ENCODE results near the gene DPP10. TPM values are rescaled to one million over a fixed set of nuclear protein-coding genes. Genes with fewer than 3 reads are reported as not detected.

Gene DPP10
- total RNA-seq, 1 donor, result not detected

DNA sequence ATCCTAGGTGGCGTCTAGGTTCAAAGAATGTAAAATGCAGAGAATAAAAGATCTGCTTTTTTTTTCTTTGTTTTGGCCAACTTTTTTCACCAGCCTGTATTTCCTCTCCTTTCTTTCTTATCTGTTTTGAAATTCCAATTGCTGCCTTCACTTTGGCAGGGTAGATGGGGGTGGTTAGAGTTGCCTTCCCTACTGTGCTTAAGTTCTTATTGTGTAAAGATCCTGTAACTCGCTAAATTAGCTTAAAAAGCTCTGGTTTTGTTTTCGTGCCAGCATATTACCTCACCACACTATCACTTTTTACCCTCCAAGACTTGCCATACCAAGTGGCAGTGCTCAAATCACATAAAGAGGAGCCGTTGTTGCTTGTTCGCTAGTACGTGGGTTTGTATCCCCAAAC is 921.7 kb downstream of the DPP10 start:
- TF ChIP-seq, protein P1, sequence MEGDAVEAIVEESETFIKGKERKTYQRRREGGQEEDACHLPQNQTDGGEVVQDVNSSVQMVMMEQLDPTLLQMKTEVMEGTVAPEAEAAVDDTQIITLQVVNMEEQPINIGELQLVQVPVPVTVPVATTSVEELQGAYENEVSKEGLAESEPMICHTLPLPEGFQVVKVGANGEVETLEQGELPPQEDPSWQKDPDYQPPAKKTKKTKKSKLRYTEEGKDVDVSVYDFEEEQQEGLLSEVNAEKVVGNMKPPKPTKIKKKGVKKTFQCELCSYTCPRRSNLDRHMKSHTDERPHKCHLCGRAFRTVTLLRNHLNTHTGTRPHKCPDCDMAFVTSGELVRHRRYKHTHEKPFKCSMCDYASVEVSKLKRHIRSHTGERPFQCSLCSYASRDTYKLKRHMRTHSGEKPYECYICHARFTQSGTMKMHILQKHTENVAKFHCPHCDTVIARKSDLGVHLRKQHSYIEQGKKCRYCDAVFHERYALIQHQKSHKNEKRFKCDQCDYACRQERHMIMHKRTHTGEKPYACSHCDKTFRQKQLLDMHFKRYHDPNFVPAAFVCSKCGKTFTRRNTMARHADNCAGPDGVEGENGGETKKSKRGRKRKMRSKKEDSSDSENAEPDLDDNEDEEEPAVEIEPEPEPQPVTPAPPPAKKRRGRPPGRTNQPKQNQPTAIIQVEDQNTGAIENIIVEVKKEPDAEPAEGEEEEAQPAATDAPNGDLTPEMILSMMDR (IDR thresholded peaks at IDR 0.05; ENCODE audit: insufficient read depth, low read length), result no peak
- no peak for DNase-seq (ENCODE audit: low read depth)
- no peak overlapping the region for H3K4me3 ChIP-seq (ENCODE audit: low read depth, low read length)

DNA sequence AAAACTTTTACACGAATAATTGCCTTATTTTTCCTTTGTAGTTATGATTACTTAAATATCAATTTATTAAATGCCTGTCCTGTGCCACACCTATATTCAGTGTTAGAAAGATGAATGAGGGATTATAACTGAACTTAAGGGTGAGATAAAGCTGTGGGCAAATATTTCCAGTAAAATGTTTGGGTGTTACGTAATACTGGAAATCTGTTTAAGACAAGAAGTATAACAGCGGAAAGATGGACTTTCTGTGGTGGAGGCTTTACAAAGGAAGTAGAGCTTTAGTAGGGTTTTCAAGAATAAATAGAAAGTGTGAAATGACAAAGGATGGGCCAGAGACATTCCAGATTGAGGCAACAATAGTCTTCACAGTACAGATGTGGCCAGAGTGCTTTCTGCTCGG is 927.0 kb downstream of the DPP10 start:
- TF ChIP-seq, protein P1 (IDR thresholded peaks at IDR 0.05; ENCODE audit: insufficient read depth, low read length), result no peak
- H3K4me3 ChIP-seq (ENCODE audit: low read depth, low read length), result no peak overlapping the region
- no peak for DNase-seq (ENCODE audit: low read depth)

DNA sequence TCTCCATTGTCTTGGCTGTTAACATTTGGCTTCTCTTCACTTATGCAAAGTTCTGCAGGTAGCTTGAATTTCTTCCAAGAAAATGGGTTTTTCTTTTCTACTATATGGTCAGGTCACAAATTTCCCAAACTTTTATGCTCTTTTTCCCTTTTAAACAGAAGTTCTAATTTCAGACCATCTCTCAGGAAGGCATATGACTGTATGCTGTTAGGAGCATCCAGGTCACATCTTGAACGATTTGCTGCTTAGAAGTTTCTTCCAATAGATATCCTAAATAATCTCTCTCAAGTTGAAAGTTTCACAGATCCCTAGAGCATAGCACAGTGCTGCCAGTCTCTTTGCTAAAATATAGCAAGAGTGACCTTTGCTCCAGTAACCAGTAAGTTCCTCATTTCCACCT is 932.5 kb downstream of the DPP10 start:
- no peak for DNase-seq (ENCODE audit: low read depth)
- TF ChIP-seq, protein P1 (IDR thresholded peaks at IDR 0.05; ENCODE audit: insufficient read depth, low read length), result no peak
- H3K4me3 ChIP-seq (ENCODE audit: low read depth, low read length), result no peak overlapping the region

DNA sequence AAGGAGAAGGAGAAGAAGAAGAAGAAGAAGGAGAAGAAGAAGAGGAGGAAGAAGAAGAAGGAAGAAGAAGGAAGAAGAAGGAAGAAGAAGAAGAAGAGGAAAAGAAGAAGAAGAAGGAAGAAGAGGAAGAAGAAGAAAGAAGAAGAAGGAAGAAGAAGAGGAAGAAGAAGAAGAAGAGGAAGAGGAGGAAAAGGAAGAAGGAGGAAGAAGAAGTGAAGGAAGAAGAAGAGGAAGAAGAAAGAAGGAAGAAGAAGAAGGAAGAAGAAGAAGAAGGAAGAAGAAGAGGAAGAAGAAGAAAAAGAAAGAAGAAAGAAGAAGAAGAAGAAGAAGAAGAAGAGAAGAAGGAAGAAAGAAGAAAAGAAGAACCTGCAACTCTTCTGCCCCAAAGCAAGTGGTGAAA is 942.0 kb downstream of the DPP10 start:
- no peak for DNase-seq (ENCODE audit: low read depth)
- TF ChIP-seq, protein P1 (IDR thresholded peaks at IDR 0.05; ENCODE audit: insufficient read depth, low read length), result no peak
- H3K4me3 ChIP-seq (ENCODE audit: low read depth, low read length), result no peak overlapping the region

DNA sequence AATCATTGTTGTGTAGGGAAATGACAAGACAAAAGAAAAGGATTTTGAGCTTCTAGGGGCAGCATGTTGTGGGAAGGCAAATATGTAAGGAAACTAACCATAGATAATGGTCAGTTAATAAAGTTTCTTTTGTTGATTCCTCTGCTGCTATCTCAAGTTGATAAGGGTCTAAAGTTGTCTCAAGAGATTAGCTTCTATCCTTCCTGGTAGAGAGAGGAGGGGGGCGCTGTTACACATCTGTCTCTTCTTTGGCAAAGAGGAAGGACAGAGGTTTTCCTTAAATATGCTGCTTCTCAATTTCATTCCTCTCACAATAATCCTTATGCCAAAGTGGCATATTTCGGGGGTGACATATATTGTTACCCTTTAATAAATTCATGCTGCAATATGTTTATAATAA is 944.0 kb downstream of the DPP10 start:
- TF ChIP-seq, protein P1 (IDR thresholded peaks at IDR 0.05; ENCODE audit: insufficient read depth, low read length), result no peak
- H3K4me3 ChIP-seq (ENCODE audit: low read depth, low read length), result no peak overlapping the region
- DNase-seq (ENCODE audit: low read depth), result no peak

DNA sequence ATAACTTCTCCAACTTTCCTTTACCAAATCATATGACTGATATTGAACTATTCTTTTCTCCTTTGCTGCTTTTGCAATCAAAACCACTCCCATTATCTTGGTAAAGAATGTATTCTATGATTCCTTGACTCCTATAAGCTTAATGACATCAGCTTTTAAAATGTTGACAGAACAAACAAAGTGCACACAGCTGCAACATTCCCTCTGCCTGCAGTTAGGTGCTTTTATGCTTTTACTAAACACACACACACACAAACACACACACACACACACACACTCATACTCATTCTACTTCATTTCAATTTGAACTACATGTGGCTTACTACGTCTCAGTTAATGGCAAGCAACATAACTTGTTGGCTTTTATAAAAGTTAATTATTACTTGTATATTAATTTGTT is 946.6 kb downstream of the DPP10 start:
- no peak for DNase-seq (ENCODE audit: low read depth)
- TF ChIP-seq, protein P1 (IDR thresholded peaks at IDR 0.05; ENCODE audit: insufficient read depth, low read length), result no peak
- no peak overlapping the region for H3K4me3 ChIP-seq (ENCODE audit: low read depth, low read length)

DNA sequence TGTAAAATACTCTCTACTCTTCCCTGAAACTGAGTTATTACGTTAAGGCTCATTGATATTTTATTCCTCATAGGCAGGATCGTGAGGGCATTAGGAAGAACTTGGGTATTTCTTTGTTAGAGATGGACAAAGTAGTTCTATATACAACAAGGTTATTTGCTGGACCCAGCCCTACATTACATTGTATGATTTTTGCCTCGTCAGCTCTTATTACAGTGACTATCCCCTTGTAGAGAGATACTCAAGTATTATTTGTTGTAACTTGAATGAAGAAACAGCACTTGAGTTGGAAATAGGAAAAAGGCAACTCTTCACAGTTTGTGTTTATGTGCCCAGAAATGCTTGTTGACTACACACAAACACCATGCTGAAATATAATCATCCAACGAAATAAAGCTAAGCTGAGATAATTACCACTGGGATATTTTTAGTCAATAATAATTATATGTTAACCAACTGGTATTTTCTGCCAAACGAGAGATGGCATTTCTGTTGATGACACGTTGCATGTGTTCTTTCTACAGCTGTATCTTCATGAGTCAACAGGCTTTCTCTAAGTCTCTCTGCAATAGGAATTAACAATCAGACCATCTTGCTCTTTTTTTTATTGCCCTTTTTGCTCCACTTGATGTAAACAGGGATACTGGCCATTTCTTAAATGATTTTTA is 947.6 kb downstream of the DPP10 start:
- no peak for DNase-seq (ENCODE audit: low read depth)
- no peak overlapping the region for H3K4me3 ChIP-seq (ENCODE audit: low read depth, low read length)
- TF ChIP-seq, protein P1 (IDR thresholded peaks at IDR 0.05; ENCODE audit: insufficient read depth, low read length), result no peak
